K562 (cell line): ENCODE measurements around the gene NMNAT2. TPM values are rescaled to one million over a fixed set of nuclear protein-coding genes. Genes with fewer than 3 reads are reported as not detected.

Experiments used
- ATAC-seq: fragments of 200-7000 bp; cut with Tn5 transposase; 3 replicates; pipeline ENCODE4 v1.9.1; 2020; ENCODE audit warnings: moderate library complexity
- BruUV-seq: library from RNA; stranded (reverse); fragments of 400-500 nt; replicated peaks from 2 replicates; lab custom pipeline; 2021; lab: Mats Ljungman, UMichigan
- CTCF ChIA-PET: fragments of 300-600 bp; formaldehyde crosslinking; extraction: SDS; loops from one replicate; lab custom pipeline; 2021; ENCODE audit warnings: low intra/inter-chr PET ratio; lab: Yijun Ruan, JAX
- POLR2A ChIA-PET: fragments of 300-600, 350-650 bp; sonication (Branson Sonifier 250); formaldehyde crosslinking; extraction: SDS; loops from one replicate; lab custom pipeline; 2021; ENCODE audit warnings: antibody characterized with exemption, inconsistent platforms; lab: Yijun Ruan, JAX
- DNase-seq, 4 experiments: peaks; one replicate each; pipeline versions ENCODE4 v3.0.0 to v3.0.0-alpha.2; 2011 to 2018; ENCODE audit warnings: low spot score in 3 of 4, mixed read lengths in 3 of 4; ENCODE audit errors: extremely low read depth in 1 of 4
- FAIRE-seq: peaks from 2 replicates; lab custom pipeline; 2011; peaks lifted over from hg19 to GRCh38; lab: Jason Lieb, UNC
- H2AFZ ChIP-seq: 2 replicates; pipeline ENCODE4 v1.6.0; 2011; ENCODE audit warnings: low read depth, low read length, control low read depth, inconsistent platforms
- H3K27ac ChIP-seq: fragments of 200-600 bp; 3 replicates; pipeline ENCODE4 v1.8.0; 2011; ENCODE audit warnings: low read depth, mild to moderate bottlenecking, control low read depth, inconsistent platforms, low read length, moderate library complexity, mixed read lengths; ENCODE audit errors: extremely low read depth
- H3K27me3 ChIP-seq, 2 experiments: fragments of 300-600 bp in 1 of 2; 2 replicates in 1 of 2; 3 replicates in 1 of 2; pipeline versions ENCODE4 v1.6.0 to v1.8.0; 2011; ENCODE audit warnings: inconsistent platforms in 2 of 2, low read length in 2 of 2, mild to moderate bottlenecking in 1 of 2, mixed read lengths in 1 of 2, moderate library complexity in 1 of 2; ENCODE audit not compliant: control insufficient read depth in 2 of 2, insufficient read depth in 2 of 2
- H3K36me3 ChIP-seq: fragments of 300-600 bp; 3 replicates; pipeline ENCODE4 v1.8.0; 2011; ENCODE audit warnings: mild to moderate bottlenecking, low read length, inconsistent platforms; ENCODE audit not compliant: control insufficient read depth, insufficient read depth
- H3K4me1 ChIP-seq, 2 experiments: fragments of 200-600 bp in 1 of 2; replicated peaks in 1 of 2; 2 replicates in 1 of 2; 3 replicates in 1 of 2; pipeline versions ENCODE4 v1.5.1 to v1.8.0; 2011; ENCODE audit warnings: inconsistent platforms in 2 of 2, low read length in 2 of 2, mild to moderate bottlenecking in 1 of 2, mixed read lengths in 1 of 2, moderate library complexity in 1 of 2; ENCODE audit not compliant: control insufficient read depth in 2 of 2, insufficient read depth in 2 of 2
- H3K4me2 ChIP-seq: 2 replicates; pipeline ENCODE4 v1.6.1; 2011; ENCODE audit warnings: low read length, control low read depth, inconsistent platforms, mixed read lengths; ENCODE audit not compliant: insufficient read depth
- H3K4me3 ChIP-seq: fragments of 200-600 bp; sonication (generic), shearing (Covaris generic); 2 replicates; pipeline ENCODE4 v1.5.1; 2016; ENCODE audit warnings: control low read depth, inconsistent platforms
- H3K79me2 ChIP-seq: fragments of 200-600 bp; 3 replicates; pipeline ENCODE4 v1.8.0; 2011; ENCODE audit warnings: low read length, inconsistent platforms; ENCODE audit not compliant: control insufficient read depth, insufficient read depth
- H3K9ac ChIP-seq, 2 experiments: 2 replicates each; pipeline versions ENCODE4 v1.6.0 to v1.6.1; 2011; ENCODE audit warnings: low read depth in 2 of 2, low read length in 2 of 2, control low read depth in 1 of 2, inconsistent platforms in 1 of 2, mild to moderate bottlenecking in 1 of 2, mixed read lengths in 1 of 2; ENCODE audit not compliant: insufficient read depth in 1 of 2
- H3K9me1 ChIP-seq: one replicate; pipeline ENCODE4 v1.6.0; 2011; ENCODE audit warnings: inconsistent platforms, mild to moderate bottlenecking, low read length, moderate library complexity; ENCODE audit not compliant: control insufficient read depth, insufficient read depth
- H3K9me3 ChIP-seq: replicated peaks from 2 replicates; pipeline ENCODE4 v1.5.1; 2011; ENCODE audit warnings: low read depth, low read length, inconsistent platforms; ENCODE audit not compliant: control insufficient read depth, insufficient read depth
- H4K20me1 ChIP-seq: replicated peaks from 2 replicates; pipeline ENCODE4 v1.6.1; 2011; ENCODE audit warnings: low read length, inconsistent platforms, mixed read lengths; ENCODE audit not compliant: control insufficient read depth, insufficient read depth
- L3MBTL2 ChIP-seq: fragments of 450-650 bp; IDR thresholded peaks from 2 replicates; pipeline ENCODE4 v1.6.1; 2016; ENCODE audit warnings: mild to moderate bottlenecking, moderate library complexity
- NBN ChIP-seq: fragments of 450-650 bp; IDR thresholded peaks from 2 replicates; pipeline ENCODE4 v1.6.1; 2016; ENCODE audit warnings: low read depth, mild to moderate bottlenecking
- OTX1 ChIP-seq: fragments of 450-650 bp; formaldehyde crosslinking; IDR thresholded peaks from 2 replicates; pipeline ENCODE4 v1.4.0; 2022; ENCODE audit warnings: mild to moderate bottlenecking
- SP2 ChIP-seq: IDR thresholded peaks from 2 replicates; pipeline ENCODE4 v1.6.1; 2011; ENCODE audit warnings: mild to moderate bottlenecking, low read depth, low read length, moderate library complexity; ENCODE audit not compliant: poor library complexity, severe bottlenecking; ENCODE audit errors: extremely low read depth
- ZNF639 ChIP-seq, 2 experiments: fragments of 200-800 bp in 1 of 2; sonication (Bioruptor generic) in 1 of 2; sonication (generic) in 1 of 2; formaldehyde crosslinking in 1 of 2; IDR thresholded peaks in 1 of 2; conservative IDR thresholded peaks in 1 of 2; 2 replicates each; pipeline versions ENCODE4 v1.5.0 to v1.6.1; 2016 to 2020; ENCODE audit warnings: missing compliant biosample characterization in 1 of 2, missing genetic modification characterization in 1 of 2, missing genetic modification reagents in 1 of 2
- WGBS: fragments of 100-300 bp; shearing (Covaris generic); methylation state at CpG from one replicate; pipeline ENCODE4 v1.1.6; 2016; ENCODE audit warnings: low coverage, mixed read lengths; ENCODE audit not compliant: insufficient coverage; ENCODE audit errors: missing lambda C conversion rate; 5-methylcytosine and 5-hydroxymethylcytosine counted together
- in situ Hi-C: fragments of 300-500 bp; cut with MboI; formaldehyde crosslinking; loops from 4 replicates; pipeline ENCODE4 v1.15.0; 2018; ENCODE audit warnings: inconsistent platforms, mixed read lengths
- intact Hi-C: fragments of 100-400 bp; cut with micrococcal nuclease; formaldehyde crosslinking; loops from 2 replicates; pipeline ENCODE4 v1.14.2; 2022
- polyA plus RNA-seq, 8 experiments: library from polyadenylated mRNA; depleted of rRNA in 4 of 8; stranded (reverse) in 5 of 8; unstranded in 3 of 8; fragments of >200 nt; fragmentation: Nextera tagmentation in 2 of 8; fragmentation: Illumina TruSeq in 1 of 8; extraction: Ambion mirVana in 2 of 8; extraction: Trizol in 1 of 8; gene quantifications; 2 replicates each; pipeline versions ENCODE4 v1.2.1 to v1.2.3, GENCODE V29; 2011 to 2014; ENCODE audit warnings: inconsistent platforms in 1 of 8, missing spikeins in 1 of 8
- total RNA-seq, 7 experiments: library from RNA; depleted of rRNA in 6 of 7; stranded (reverse); fragments of >200 nt in 6 of 7; fragmentation: Illumina TruSeq in 2 of 7; extraction: Trizol in 2 of 7; gene quantifications; 2 replicates each; pipeline versions ENCODE4 v1.2.1 to v1.2.3, GENCODE V29; 2011 to 2021; ENCODE audit warnings: low replicate concordance in 1 of 7

Gene NMNAT2
- total and polyA plus RNA-seq, 9 of the 15 experiments (the other 6 are each of a cell fraction or from before 2014, with no cell fraction given): not detected

GRCh38 chr1:183239220-183239742 lies 178.9 kb downstream of the NMNAT2 start:
- Histone ChIP-seq H3K36me3 (no peaks in the 10 kb centered on the region), H4K20me1 (no peaks in the 10 kb centered on the region), H3K9ac (no peak overlapping the region), H3K27ac (no peak overlapping the region), H3K79me2 (no peaks in the 10 kb centered on the region), H2AFZ (no peak overlapping the region), H3K4me2 (no peak overlapping the region), H3K27me3 (peaks cover 6 to 23% of the 10 kb centered on the region in 2 experiments), H3K9me1 (no peaks in the 10 kb centered on the region), H3K9me3 (no peaks in the 10 kb centered on the region), H3K4me3 (no peak overlapping the region), H3K4me1 (no peaks in the 10 kb centered on the region)
- in situ Hi-C loops (loop anchor here (25.0 kb wide), 1 partner anchor 277 kb away; the partner anchor contains the start of gene SHCBP1L), intact Hi-C loops (no loop called here)
- whole genome bisulfite sequencing: 0% methylated on average over 7 of the region's 7 CpGs
- BruUV-seq: no TSS peak
- TF ChIP-seq L3MBTL2 (no peak), ZNF639 (CRISPR knock-in tag; conservative IDR thresholded peaks at IDR 0.05 in 1 of 2, IDR thresholded peaks at IDR 0.05 in 1 of 2) (no peak), OTX1 (CRISPR knock-in tag) (no peak), SP2 (no peak), NBN (no peak)
- no peak for FAIRE-seq
- no peak for ATAC-seq
- CTCF ChIA-PET: no interaction called here
- no peak for DNase-seq
- POLR2A ChIA-PET: interaction anchor here (1.0 kb wide), 1 partner anchor 23 kb away, joined by 3 read pairs; no protein-coding TSS in a partner anchor
